Measurements from ENCODE around the gene ZNF568.

- no peak for TF ChIP-seq CTCF (conservative IDR thresholded peaks at IDR 0.05; ENCODE audit: low read depth, low read length)
- TF ChIP-seq EZH2 (IDR thresholded peaks at IDR 0.05; ENCODE audit: borderline replicate concordance, low read depth, low read length, poor library complexity, severe bottlenecking) = no peak
These were observed 15.6 kb downstream of the ZNF568 start for GRCh38 chr19:36931684-36932083.
